GM19035 (cell line): ENCODE results near the gene EIPR1.

ENCODE experiments used
- ATAC-seq: cut with Tn5 transposase; IDR thresholded peaks from one replicate; pipeline ENCODE4 v1.9.1; 2021; ENCODE audit not compliant: unreplicated experiment

EIPR1 gene

DNA sequence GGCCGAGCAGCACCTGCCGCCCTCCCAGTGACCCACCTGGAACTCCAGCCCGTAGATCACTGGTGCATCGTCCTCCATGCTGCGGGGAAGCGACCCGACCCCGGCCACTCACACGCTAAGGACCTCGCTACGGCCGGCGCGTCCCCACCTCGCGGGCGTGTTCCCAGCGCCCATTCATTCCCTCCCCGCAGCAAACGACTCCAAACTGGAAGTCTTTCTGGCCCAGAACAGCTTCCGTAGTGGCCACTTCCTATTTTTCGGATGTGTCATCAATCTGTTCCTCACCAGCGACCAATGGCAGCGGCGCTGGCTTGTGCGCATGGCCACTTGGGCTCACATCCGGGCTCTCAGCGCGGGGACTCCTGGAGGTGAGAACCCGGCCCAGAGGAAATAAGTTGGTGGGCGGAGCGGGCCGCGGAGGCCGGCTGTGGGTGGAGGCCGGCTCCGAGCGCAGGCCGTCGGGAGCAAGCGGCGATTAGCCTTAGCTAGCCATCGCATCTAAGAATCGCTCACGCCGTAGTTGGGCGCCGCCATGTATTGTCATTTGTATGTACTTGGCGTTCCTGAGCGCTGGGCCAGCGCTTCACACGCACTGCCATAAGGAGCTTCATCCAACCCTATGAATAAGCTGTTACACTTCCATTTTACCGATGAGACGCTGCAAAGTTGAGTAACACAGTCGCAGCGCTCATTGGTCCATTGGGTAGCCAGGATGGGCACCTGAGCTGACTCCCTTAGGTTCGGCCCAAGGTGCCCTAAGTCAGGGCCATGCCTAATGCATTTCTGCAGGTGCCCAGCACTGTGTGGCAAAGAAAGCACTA is at the start of gene EIPR1:
Gene EIPR1, minus strand, starts transcription at position 207 of the 821 bp plus-strand sequence. Its CDS starts 129 bp downstream, at position 78.
- ATAC-seq = peak; percentile 79

DNA sequence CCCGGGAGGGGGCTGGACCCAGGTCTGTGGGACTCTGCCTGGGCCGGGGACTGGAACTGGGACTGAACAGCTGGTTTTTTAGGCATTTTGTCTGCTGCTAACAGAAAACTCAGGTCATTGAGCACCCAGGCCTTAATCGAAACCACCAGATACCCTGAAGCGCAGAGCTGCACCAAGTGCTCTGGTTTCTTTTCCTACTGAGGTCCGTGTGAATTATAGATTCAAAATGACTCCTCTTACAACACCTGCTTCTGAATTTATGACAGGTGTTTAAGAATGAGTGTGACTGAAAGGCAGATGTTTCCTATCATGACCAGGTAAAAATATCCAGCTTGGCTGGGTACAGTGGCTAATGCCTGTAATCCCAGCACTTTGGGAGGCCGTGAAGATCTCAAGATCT is 49.7 kb upstream of the EIPR1 start:
- ATAC-seq = peak; percentile 71

DNA sequence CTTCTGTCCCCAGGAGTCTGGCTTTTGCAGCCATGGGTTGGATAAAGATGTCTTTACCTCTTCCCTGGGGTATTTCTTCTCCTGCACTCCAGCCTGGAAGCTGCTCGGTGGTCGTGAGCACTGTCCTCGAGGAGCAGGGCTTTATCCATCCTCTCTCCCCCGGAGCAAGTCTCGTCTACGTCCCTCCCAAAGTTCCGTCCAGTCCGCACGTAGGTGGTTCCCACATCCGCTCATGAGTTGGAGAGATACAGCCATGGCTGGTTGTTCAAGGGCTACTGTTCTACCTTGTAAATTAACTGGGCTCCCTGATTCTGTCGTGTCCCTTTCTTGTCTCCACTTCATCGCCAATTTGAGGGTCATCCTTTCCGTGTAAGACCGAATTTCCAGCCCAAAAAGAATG is 49.0 kb upstream of the EIPR1 start:
- no peak for ATAC-seq

DNA sequence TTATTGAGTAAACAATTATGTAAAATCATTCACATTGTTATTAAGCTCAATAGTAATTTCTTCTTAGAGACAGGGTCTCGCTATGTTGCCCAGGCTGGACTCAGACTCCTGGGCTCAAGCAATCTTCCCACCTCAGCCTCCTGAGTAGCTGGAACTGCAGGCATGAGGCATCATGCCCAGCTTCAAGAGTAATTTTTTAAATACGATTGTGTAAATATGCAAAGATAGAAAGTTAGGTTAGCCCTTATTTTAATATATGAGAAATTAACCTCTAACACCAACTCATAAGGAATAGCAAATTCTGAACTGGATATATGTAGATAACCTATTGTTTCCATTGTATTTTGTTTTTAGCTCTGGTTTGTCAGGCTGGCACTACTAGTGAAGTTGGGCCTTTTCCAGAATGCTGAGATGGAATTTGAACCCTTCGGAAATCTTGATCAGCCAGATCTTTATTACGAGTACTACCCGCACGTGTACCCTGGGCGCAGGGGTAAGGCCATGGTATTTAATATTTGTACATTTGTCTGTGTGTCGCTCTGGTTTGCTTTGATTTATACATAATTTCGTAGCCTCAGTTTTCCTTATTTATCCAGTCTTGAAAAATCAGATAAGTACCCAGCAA is 46.7 kb upstream of the EIPR1 start:
- ATAC-seq = no peak

DNA sequence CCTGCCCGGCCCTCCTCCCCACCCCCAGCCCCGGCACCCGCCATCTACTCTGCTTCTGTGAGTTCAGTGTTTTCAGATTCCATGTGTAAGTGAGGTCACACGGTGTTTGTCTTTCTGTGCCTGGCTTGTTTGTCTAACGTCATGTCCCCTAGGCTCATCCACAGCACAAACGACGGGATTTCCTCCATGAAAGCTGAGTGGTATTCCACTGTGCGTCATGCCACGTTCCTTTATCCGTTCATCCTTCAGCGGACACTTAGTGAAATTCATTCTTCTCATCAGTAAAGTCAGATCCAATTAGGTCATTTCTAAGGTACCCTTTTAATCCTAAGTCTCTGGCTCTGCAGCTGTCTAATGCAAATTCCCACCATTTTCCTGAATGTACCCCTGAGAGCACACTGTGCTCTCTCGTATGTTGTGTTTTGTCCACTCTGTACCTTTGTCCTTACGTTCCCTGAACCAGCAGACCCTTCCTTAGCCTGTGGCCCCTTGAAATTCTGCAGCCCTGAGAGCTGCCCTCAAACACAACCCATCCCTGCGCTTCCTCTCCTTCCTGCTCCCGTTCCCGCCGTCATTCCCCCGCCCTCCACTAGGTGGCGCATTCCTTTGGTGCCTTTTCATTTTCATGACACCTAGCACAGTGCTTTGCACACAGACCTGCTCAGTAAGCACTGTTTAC is 46.0 kb upstream of the EIPR1 start:
- no peak for ATAC-seq

DNA sequence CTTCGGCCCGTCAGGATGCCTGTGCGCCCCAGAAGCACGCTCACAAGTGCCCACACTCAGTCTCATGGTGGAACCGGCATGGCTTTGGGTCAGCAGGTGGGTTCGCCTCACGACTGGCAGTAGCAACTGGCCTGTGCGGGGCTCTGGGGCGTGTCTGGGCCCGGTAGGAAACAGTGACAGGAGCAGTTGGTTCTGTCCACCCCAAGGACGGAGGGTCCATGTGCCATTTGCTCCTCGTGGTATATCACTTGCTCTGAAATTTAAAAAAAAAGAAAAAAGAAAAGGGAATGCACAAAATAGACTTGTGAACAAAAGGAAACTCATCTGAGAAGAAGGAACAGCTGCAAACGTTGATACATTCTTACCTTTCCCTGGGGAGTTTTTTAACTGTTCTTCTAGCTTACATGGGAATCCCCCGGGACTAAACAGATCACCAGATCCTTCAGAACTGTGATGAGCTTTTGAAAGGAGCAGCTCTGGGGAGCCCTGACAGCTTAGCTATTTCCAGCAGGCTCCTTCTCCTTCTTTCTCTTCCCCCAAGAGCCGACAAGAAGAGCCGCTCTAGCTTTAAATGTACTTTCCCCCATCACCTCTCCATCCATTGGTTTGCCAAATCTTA is 44.7 kb upstream of the EIPR1 start:
- ATAC-seq = no peak

DNA sequence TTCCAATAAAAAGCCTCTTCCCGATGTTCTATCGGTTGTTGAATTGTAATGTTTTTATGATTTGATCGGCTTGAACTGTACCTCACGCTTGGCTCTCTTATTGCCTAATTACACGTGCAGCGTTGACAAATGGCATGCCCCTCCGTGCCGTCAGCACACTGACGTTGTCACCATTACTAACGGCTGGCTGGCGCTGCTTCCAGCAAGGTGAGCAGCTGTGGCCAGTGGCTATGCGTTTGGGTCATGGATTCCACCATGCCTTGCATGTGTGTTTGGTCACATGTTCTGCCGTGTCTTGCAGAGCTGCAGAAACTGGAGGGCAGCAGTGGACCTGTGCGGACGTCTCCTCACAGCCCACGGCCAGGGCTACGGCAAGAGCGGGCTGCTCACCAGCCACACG is 44.0 kb upstream of the EIPR1 start:
- ATAC-seq = no peak

DNA sequence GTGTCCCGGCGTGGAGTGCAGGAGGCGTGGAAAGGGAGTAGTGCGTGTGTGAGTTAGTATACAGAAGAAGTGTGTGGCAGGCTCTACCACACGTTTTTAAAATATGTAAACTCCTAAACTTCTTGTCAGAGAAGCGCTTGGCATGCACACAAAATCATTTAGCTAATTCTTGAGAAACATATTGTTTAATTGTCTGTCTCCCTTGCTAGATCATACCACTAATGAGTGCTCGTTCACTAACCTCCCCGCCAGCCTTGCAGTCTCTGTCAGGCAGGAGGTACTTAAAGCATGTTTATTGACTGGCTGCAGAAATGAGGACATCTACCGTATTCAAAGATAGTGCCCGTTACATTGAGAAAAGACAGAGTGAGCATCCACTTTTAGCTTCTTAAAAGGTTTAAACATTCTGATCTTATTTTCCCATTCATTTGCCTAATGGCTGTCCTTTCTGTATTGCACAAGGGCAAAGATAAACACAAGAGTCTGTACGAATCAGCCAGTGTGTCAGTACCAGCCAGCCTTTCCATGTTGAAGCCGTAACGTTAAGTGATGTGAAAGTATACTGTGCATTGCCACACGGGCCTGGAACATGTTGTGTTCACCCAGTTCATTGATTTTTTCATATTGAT is 43.3 kb upstream of the EIPR1 start:
- no peak for ATAC-seq

DNA sequence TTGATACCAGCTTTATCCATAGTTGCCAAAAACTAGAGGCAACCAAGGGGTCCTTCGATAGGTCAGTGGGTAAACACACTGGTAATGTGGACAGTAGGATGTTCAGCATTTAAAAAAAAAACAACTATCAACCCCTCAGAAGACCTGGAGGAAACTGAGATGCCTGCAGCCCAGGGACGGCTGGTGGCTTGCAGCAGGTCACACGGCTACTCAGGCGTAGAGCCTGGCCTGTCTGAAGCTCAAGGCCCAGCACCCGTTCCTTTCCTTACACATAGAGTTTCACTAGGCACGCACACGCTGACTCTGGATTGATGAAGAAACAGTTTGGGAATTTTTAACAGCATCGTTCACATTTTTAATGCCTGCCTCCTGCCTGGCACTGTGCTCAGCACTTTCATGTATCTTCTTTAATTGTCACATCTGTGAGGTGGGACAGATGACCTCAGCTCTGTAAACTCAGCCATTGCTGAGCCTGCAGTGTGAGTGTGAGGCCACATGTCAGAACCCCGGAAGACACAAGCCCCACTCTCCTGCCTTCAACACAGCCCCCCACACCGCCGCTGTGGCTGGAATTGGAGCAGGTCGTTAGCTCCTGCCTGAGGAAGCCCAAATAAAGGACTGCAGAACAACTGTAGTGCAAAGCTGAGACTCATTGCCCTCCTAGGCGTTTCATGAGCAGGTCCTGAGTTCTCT is 42.6 kb upstream of the EIPR1 start:
- ATAC-seq = no peak

DNA sequence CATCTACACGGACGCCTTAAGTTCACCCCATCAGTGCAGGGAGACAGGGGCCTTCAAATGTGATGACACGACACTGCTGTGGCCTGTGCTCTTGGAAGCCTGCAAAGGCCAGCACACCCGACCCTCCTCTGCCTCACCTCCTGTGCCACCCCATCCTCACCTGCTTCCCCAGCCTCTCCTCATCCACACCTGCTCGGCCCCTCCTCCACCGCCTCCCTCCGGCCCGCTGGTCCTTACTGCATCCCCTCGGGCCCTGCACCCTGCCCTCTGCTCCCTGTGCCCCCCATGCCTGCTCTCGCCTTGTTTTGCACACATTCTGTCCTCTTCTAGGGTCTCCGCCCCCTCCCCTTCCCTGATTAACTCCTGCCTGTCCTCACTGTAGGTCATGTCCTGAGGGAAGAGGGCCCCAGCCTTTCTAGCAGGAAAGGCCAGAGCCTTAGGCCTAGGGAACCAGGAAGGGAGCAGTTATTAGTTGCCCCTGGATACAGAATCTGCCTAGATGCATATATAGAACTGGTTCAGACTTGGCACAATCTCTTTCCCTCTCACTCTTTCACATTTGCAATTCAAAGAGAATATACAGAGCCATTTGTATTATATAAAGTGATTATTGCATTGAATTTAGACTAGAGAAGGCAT is 41.3 kb upstream of the EIPR1 start:
- ATAC-seq = no peak

DNA sequence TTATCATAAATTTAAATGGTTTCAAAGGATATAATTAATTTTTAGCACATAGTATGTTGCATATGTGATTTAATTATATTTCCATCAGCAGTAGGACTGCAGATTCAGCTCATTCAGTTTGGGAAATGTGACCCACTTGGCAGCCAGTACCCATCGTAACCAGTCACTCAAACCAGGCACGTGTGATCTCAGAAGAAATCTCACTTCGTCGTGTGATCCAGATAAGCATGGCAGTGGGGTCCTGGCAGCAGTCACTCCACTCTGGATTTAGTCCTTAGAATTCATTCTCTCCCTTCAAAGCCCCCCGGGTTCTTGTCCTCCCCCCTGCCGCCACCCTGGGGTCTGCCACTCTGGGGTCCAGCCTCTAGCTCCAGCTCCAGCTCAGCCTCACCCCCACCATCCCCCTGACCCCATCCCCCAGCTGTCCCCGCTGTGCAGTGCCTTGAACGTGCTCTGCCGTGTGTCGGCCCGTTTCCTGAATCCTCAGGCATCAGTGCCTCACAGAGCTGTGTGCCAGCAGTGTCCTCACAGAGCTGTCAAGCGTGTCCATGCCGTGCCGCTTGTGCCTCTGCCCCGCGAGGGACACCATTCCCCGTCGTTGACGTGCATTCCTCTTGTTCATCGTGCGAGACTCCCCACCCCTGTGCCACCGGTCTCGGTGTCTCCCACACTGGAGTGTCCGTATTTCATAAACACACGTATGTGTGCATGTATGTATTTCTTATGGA is 36.7 kb upstream of the EIPR1 start:
- ATAC-seq = no peak

DNA sequence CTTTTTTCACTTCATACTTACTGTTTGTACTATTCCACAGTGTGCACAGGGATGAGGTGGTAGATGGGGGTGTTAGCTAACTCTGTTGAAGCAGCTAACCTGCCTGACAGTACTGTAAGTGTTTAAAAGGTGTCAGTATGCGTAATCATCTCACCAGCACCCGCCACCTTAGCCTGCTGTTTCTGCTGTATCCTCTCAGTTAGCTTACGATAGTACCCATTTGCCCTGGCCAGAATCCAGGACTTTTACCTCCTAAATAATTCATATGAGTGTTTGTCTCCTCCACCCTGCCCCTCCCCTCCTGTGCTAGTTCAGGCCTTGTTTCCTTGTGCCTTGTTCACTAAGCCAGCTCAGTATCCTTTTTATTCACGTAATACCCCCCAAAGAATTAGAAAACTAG is 36.1 kb upstream of the EIPR1 start:
- no peak for ATAC-seq

DNA sequence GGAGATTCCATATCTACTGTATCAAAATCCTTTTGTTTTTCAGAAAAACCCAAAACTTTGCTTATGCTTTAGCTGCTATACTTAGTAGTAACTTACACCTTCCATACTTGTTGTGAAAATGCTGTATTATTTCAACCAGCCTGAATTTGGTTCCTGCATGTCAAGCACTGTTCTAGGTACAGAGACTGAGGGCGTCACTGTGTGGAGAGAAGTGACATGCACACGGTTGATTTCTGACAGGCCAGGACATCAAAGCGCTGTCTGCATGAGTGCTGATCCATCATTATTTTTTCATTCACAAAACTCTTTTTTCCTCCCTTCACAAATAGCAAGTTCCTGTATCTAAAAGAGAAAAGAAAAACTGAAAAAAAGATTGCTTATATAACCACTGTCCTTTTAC is 33.5 kb upstream of the EIPR1 start:
- no peak for ATAC-seq

DNA sequence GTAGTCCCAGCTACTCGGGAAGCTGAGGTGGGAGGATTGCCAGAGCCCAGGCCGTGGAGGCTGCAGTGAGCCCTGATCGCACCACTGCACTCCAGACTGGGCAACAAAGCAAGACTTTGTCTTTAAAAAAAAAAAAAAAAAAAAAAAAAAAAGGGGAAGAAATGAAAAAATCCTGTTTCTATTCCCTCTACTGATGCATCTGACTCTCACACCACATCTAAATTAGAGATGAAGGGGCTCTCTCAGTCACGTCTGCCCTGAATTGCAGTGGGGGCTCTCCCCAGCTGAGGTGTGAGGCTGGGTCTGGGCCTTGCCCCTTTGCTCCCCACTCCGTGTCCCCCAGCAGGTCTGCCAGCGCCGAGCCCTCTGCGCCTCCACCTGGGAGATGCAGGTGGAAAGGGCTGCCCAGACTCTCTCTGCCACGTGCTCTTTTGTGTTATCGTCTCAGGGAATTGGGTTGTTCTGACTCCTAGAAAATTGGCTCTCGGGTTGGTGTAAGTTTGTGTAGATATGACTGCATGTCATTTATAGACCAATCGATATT is 32.1 kb upstream of the EIPR1 start:
- no peak for ATAC-seq

DNA sequence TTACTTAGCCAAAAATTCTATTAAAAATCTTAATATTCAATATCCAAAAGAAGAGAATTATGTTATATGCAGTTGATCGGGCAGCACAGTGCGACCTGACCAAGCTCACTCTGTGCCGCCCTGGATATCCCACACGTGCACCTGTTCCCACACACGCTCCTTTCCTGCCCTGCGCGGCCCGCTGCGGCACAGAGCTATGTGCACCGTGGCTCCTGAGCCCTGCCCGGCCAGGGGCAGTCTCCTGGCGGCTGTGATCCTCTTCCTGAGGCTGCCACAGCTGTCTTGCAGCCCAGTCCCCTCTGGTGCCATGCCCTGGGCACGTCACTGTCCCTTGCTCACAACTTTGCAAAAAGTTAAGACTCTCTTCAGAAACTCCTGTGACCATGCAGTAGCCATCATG is 31.2 kb upstream of the EIPR1 start:
- no peak for ATAC-seq

DNA sequence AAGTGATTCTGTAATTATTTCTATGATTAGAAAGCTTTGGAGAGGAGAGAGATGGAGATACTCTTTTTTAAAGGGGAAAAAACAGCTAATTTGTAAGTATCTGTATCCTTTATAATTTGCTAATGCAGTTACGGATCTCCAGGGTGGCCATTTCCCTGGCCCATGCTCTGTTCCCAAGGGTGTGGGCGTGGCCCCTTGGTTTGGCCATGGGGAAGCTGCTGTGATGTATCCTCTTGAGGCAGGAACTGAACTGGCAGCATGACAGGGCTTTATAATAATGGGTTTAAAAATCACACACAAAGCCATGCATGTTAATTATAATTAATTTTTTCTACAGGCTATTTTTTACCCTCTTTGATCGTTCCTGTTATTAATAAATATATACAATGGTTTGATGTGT is 28.9 kb upstream of the EIPR1 start:
- no peak for ATAC-seq

DNA sequence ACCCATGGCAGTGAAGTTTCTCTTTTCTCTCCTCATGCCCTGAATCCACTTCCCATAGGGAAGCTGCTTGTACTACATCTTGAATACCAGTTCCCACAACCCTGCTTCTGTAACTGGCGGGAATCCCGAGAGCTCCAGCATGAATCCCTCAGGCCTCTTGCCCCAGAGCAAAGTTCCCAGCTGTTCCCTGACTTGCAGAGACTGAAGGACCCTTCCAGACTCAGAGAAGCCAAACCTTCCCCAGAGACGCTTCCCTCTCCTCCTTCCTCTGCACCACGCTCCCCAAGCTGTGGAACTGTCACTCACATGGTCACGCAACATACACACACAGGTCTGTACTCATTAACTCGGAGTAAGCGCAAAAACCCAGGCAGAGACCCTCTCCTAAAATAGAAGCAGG is 28.3 kb upstream of the EIPR1 start:
- no peak for ATAC-seq

DNA sequence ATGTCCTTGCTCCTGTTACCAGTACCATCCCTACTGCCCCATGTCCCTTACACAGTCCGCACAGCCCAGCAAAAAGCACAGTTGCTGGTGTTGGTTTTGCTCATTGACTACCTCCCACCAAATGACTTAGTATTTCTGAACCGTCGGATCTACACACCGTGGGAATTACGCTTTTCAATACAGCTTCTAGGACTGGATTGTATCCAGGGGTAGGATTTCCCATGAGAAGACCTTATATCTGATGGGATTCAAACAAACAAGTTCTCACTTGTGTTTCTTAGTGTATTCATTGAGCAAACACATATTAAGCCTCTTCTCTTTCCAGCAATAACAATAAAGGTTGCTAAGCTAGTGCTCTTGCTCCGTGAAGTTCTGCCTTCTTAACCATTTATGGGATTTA is 27.7 kb upstream of the EIPR1 start:
- ATAC-seq = no peak

DNA sequence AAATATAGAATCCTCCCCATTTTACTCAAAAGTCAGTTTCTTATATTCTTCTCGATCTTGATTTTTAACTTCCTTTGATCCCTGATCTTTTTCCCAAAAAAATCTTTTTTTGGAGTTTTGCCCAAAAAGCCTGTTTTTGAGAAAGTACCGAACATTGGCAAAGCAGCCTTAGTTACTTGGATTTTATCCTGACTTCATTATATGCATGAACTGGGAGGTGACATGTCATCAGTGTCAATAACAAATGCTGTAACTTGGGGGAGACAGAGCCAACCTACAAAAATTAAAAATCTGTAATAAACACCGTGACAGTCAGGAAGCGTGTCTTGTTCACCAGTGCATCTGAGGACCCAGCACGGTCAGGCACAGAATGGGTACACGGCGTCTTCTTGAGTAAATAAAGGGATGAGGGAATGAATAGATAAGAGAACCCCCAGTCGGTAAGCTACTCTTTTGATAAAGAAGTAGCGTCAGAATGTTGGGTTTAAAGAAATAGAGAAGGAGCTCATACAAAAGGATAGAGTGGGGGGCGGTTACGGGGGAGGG is 26.8 kb upstream of the EIPR1 start:
- ATAC-seq = no peak
